H9 (cell line): ENCODE measurements around the gene KRTAP12-3. TPM values are rescaled to one million over a fixed set of nuclear protein-coding genes. Genes with fewer than 3 reads are reported as not detected.

ENCODE experiments used
- DNase-seq: peaks from one replicate; pipeline ENCODE4 v3.0.0-alpha.2; 2017
- H2AFZ ChIP-seq: one replicate; pipeline ENCODE4 v1.6.1; 2013; ENCODE audit warnings: mild to moderate bottlenecking, low read length, control low read depth, moderate library complexity
- H2AK5ac ChIP-seq: 2 replicates; pipeline ENCODE4 v1.6.1; 2013; ENCODE audit warnings: low read length, control low read depth, mixed read lengths; ENCODE audit not compliant: insufficient read length
- H2BK120ac ChIP-seq: one replicate; pipeline ENCODE4 v1.6.1; 2013; ENCODE audit warnings: low read depth, mild to moderate bottlenecking, low read length, control low read depth, inconsistent platforms; ENCODE audit not compliant: poor library complexity, severe bottlenecking
- H2BK12ac ChIP-seq: 2 replicates; pipeline ENCODE4 v1.6.1; 2013; ENCODE audit warnings: low read length, control low read depth, mixed read lengths, low read depth; ENCODE audit not compliant: insufficient read length
- H2BK15ac ChIP-seq: 2 replicates; pipeline ENCODE4 v1.6.1; 2013; ENCODE audit warnings: low read depth, low read length, control low read depth
- H2BK20ac ChIP-seq: one replicate; pipeline ENCODE4 v1.6.1; 2013; ENCODE audit warnings: low read depth, mild to moderate bottlenecking, low read length, control low read depth, inconsistent platforms; ENCODE audit not compliant: poor library complexity, severe bottlenecking
- H2BK5ac ChIP-seq: 2 replicates; pipeline ENCODE4 v1.6.1; 2013; ENCODE audit warnings: low read length, control low read depth, mixed read lengths; ENCODE audit not compliant: insufficient read length
- H3K14ac ChIP-seq: 2 replicates; pipeline ENCODE4 v1.6.1; 2013; ENCODE audit warnings: low read length, control low read depth; ENCODE audit not compliant: insufficient read depth
- H3K18ac ChIP-seq: 2 replicates; pipeline ENCODE4 v1.6.1; 2013; ENCODE audit warnings: low read depth, mild to moderate bottlenecking, mixed read lengths, low read length, control low read depth; ENCODE audit not compliant: insufficient read length
- H3K23ac ChIP-seq: 2 replicates; pipeline ENCODE4 v1.6.1; 2013; ENCODE audit warnings: low read length, control low read depth, mixed read lengths, low read depth; ENCODE audit not compliant: insufficient read length
- H3K23me2 ChIP-seq: 2 replicates; pipeline ENCODE4 v1.6.1; 2013; ENCODE audit warnings: low read depth, mild to moderate bottlenecking, mixed read lengths, low read length, control low read depth; ENCODE audit not compliant: insufficient read length, poor library complexity, severe bottlenecking
- H3K27ac ChIP-seq: 2 replicates; pipeline ENCODE4 v1.5.1; 2013; ENCODE audit warnings: low read length, control low read depth, mixed read lengths, low read depth; ENCODE audit not compliant: insufficient read length
- H3K27me3 ChIP-seq: 2 replicates; pipeline ENCODE4 v1.6.1; 2013; ENCODE audit warnings: low read length, control low read depth, inconsistent platforms; ENCODE audit not compliant: insufficient read depth
- H3K4ac ChIP-seq: 2 replicates; pipeline ENCODE4 v1.6.1; 2013; ENCODE audit warnings: low read depth, mild to moderate bottlenecking, control low read depth, inconsistent platforms, low read length, moderate library complexity
- H3K4me1 ChIP-seq: 2 replicates; pipeline ENCODE4 v1.6.1; 2013; ENCODE audit warnings: low read length, control low read depth, inconsistent platforms; ENCODE audit not compliant: insufficient read depth
- H3K4me2 ChIP-seq: 2 replicates; pipeline ENCODE4 v1.6.1; 2013; ENCODE audit warnings: low read length, control low read depth, mixed read lengths; ENCODE audit not compliant: insufficient read length, insufficient read depth
- H3K56ac ChIP-seq: 2 replicates; pipeline ENCODE4 v1.6.1; 2013; ENCODE audit warnings: low read depth, mild to moderate bottlenecking, mixed read lengths, low read length, control low read depth; ENCODE audit not compliant: insufficient read length
- H3K79me1 ChIP-seq: 2 replicates; pipeline ENCODE4 v1.6.1; 2013; ENCODE audit warnings: low read depth, mild to moderate bottlenecking, moderate library complexity, low read length, control low read depth, inconsistent platforms; ENCODE audit not compliant: insufficient read depth, poor library complexity, severe bottlenecking
- H3K79me2 ChIP-seq: 2 replicates; pipeline ENCODE4 v1.6.1; 2013; ENCODE audit warnings: low read length, control low read depth, inconsistent platforms; ENCODE audit not compliant: insufficient read depth
- H3K9ac ChIP-seq: 2 replicates; pipeline ENCODE4 v1.6.1; 2013; ENCODE audit warnings: low read length, control low read depth, mixed read lengths; ENCODE audit not compliant: insufficient read length; ENCODE audit errors: extremely low read depth
- H3K9me3 ChIP-seq: one replicate; pipeline ENCODE4 v1.6.1; 2013; ENCODE audit warnings: low read depth, low read length, inconsistent platforms; ENCODE audit not compliant: control insufficient read depth
- H3T11ph ChIP-seq: one replicate; pipeline ENCODE4 v1.6.1; 2013; ENCODE audit warnings: mild to moderate bottlenecking, low read length, control low read depth, inconsistent platforms
- H4K20me1 ChIP-seq: one replicate; pipeline ENCODE4 v1.6.1; 2013; ENCODE audit not compliant: control insufficient read depth, insufficient read length, insufficient read depth
- H4K5ac ChIP-seq: 2 replicates; pipeline ENCODE4 v1.6.1; 2013; ENCODE audit warnings: low read depth, mild to moderate bottlenecking, mixed read lengths, low read length, control low read depth; ENCODE audit not compliant: insufficient read length
- H4K8ac ChIP-seq: replicated peaks from 2 replicates; pipeline ENCODE4 v1.6.1; 2013; ENCODE audit warnings: low read length, control low read depth, mixed read lengths, low read depth; ENCODE audit not compliant: insufficient read length
- H4K91ac ChIP-seq: 2 replicates; pipeline ENCODE4 v1.6.1; 2013; ENCODE audit warnings: low read depth, mild to moderate bottlenecking, moderate library complexity, mixed read lengths, low read length, control low read depth; ENCODE audit not compliant: insufficient read length
- H3K27ac Mint-ChIP-seq, 3 experiments: 2 replicates in 2 of 3; 3 replicates in 1 of 3; pipeline ENCODE4 v1.8.0; 2020 to 2021; ENCODE audit warnings: mixed read lengths in 3 of 3, mild to moderate bottlenecking in 1 of 3, moderate library complexity in 1 of 3
- H3K27me3 Mint-ChIP-seq: 2 replicates; pipeline ENCODE4 v1.8.0; 2021; ENCODE audit warnings: low read depth, mild to moderate bottlenecking, moderate library complexity, mixed read lengths
- H3K36me3 Mint-ChIP-seq, 3 experiments: 2 replicates in 2 of 3; 3 replicates in 1 of 3; pipeline ENCODE4 v1.8.0; 2020 to 2021; ENCODE audit warnings: low read depth in 3 of 3, mixed read lengths in 3 of 3; ENCODE audit not compliant: insufficient read depth in 1 of 3
- H3K4me1 Mint-ChIP-seq, 2 experiments: 2 replicates each; pipeline ENCODE4 v1.8.0; 2020; ENCODE audit warnings: mixed read lengths in 2 of 2
- H3K4me3 Mint-ChIP-seq, 2 experiments: 2 replicates in 1 of 2; 3 replicates in 1 of 2; pipeline ENCODE4 v1.8.0; 2020 to 2021; ENCODE audit warnings: mild to moderate bottlenecking in 2 of 2, mixed read lengths in 2 of 2, moderate library complexity in 1 of 2
- H3K9me3 Mint-ChIP-seq, 2 experiments: 2 replicates in 1 of 2; 3 replicates in 1 of 2; pipeline ENCODE4 v1.8.0; 2020; ENCODE audit warnings: mild to moderate bottlenecking in 2 of 2, mixed read lengths in 2 of 2, moderate library complexity in 1 of 2
- WGBS: extraction: QIAGEN DNeasy Blood & Tissue Kit; methylation state at CpG from one replicate; pipeline ENCODE4 v1.1.7; 2013; ENCODE audit warnings: missing lambda C conversion rate, low lambda C conversion rate, mixed read lengths; ENCODE audit not compliant: insufficient read length; ENCODE audit errors: extremely low coverage; 5-methylcytosine and 5-hydroxymethylcytosine counted together
- total RNA-seq: library from RNA; stranded (reverse); gene quantifications from 2 replicates; pipeline ENCODE4 v1.2.1, GENCODE V29; 2021
- TF ChIP-seq, protein P1 (sequence below): fragments of 200-600 bp; sonication (generic); conservative IDR thresholded peaks from 3 replicates; pipeline ENCODE4 v1.8.0; 2021; ENCODE audit warnings: antibody characterized with exemption, mild to moderate bottlenecking

KRTAP12-3 gene
- total RNA-seq, 1 experiment from 2014 or later, result not detected

- Histone ChIP-seq H2AK5ac (no peak overlapping the region), H2BK12ac (no peak overlapping the region), H3K27me3 (no peaks in the 10 kb centered on the region), H2BK15ac (no peak overlapping the region), H3K23me2 (no peaks in the 10 kb centered on the region), H3K4me1 (no peaks in the 10 kb centered on the region), H4K91ac (no peak overlapping the region), H3K9me3 (no peaks in the 10 kb centered on the region), H2BK20ac (no peak overlapping the region), H3K27ac (no peak overlapping the region), H3K4me2 (no peak overlapping the region), H2BK120ac (no peak overlapping the region), H4K20me1 (no peaks in the 10 kb centered on the region), H3K18ac (no peak overlapping the region), H3K79me1 (no peaks in the 10 kb centered on the region), H4K5ac (no peak overlapping the region), H3K79me2 (no peaks in the 10 kb centered on the region), H3K14ac (no peak overlapping the region), H3K23ac (no peak overlapping the region), H2AFZ (no peak overlapping the region), H3K56ac (no peak overlapping the region), H4K8ac (no peak overlapping the region), H2BK5ac (no peak overlapping the region), H3K4ac (no peak overlapping the region), H3K9ac (no peak overlapping the region), H3T11ph (no peak overlapping the region)
- H3K27ac Mint-ChIP-seq, result no peak overlapping the region
- H3K4me3 Mint-ChIP-seq, result no peak overlapping the region
- no CpG with 5 or more reads among the region's 1 CpG for WGBS
- peaks cover 3 to 10% of the 10 kb centered on the region in 2 experiments; a peak in 3 of 4 replicates for H3K4me1 Mint-ChIP-seq
- DNase-seq, result no peak
- TF ChIP-seq, protein P1, sequence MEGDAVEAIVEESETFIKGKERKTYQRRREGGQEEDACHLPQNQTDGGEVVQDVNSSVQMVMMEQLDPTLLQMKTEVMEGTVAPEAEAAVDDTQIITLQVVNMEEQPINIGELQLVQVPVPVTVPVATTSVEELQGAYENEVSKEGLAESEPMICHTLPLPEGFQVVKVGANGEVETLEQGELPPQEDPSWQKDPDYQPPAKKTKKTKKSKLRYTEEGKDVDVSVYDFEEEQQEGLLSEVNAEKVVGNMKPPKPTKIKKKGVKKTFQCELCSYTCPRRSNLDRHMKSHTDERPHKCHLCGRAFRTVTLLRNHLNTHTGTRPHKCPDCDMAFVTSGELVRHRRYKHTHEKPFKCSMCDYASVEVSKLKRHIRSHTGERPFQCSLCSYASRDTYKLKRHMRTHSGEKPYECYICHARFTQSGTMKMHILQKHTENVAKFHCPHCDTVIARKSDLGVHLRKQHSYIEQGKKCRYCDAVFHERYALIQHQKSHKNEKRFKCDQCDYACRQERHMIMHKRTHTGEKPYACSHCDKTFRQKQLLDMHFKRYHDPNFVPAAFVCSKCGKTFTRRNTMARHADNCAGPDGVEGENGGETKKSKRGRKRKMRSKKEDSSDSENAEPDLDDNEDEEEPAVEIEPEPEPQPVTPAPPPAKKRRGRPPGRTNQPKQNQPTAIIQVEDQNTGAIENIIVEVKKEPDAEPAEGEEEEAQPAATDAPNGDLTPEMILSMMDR, result no peak
- H3K27me3 Mint-ChIP-seq, result peaks cover 14% of the 10 kb centered on the region
- peaks cover 20 to 26% of the 10 kb centered on the region in 2 experiments for H3K9me3 Mint-ChIP-seq
- peaks cover 7 to 16% (median 11%) of the 10 kb centered on the region in 3 experiments; a peak in 6 of 7 replicates for H3K36me3 Mint-ChIP-seq
These were observed 25.7 kb upstream of the KRTAP12-3 start for GRCh38 chr21:44632067-44632466.
